Ascending aorta (tissue), 2 donors: ENCODE measurements around the gene TEX10. TPM values are rescaled to one million over a fixed set of nuclear protein-coding genes. Genes with fewer than 3 reads are reported as not detected.

Experiments
- DNase-seq, 2 donors: peaks; one replicate each; pipeline ENCODE4 v3.0.0-alpha.2; 2019; ENCODE audit warnings: low spot score in 2 of 2
- H3K27ac ChIP-seq, 2 donors: fragments of 200-600 bp; sonication (generic); one replicate each; pipeline ENCODE4 v1.5.1; 2016 to 2017; ENCODE audit warnings: mild to moderate bottlenecking in 1 of 2
- H3K27me3 ChIP-seq: fragments of 200-600 bp; sonication (generic); one replicate; pipeline ENCODE4 v1.5.1; 2017
- H3K36me3 ChIP-seq, 2 donors: fragments of 200-600 bp; sonication (generic); one replicate each; pipeline ENCODE4 v1.5.1; 2016
- H3K4me1 ChIP-seq, 2 donors: fragments of 200-600 bp; sonication (generic); one replicate each; pipeline ENCODE4 v1.5.1; 2016 to 2017; ENCODE audit warnings: mild to moderate bottlenecking in 1 of 2
- H3K4me3 ChIP-seq, 2 donors: fragments of 200-600 bp; sonication (generic); one replicate each; pipeline ENCODE4 v1.5.1; 2016 to 2017; ENCODE audit warnings: mild to moderate bottlenecking in 1 of 2
- H3K9me3 ChIP-seq, 2 donors: fragments of 200-600 bp; sonication (generic); one replicate each; pipeline ENCODE4 v1.5.1; 2016
- CTCF ChIP-seq, 3 experiments: fragments of 200-600 bp in 2 of 3; fragments of 450-650 bp in 1 of 3; sonication (generic) in 2 of 3; IDR thresholded peaks; one replicate each; pipeline ENCODE4 v1.5.1; 2016 to 2019; ENCODE audit warnings: antibody characterized with exemption in 3 of 3, mild to moderate bottlenecking in 1 of 3, moderate library complexity in 1 of 3
- intact Hi-C: fragments of 100-400 bp; cut with DNase I; formaldehyde crosslinking; loops from one replicate; pipeline ENCODE4 v1.15.1; 2023
- total RNA-seq: library from RNA; depleted of rRNA; stranded (reverse); fragments of >200 nt; gene quantifications from one replicate; pipeline ENCODE4 v1.1.0, GENCODE V29; 2016

TEX10 gene
- total RNA-seq, 1 donor from 2014 or later = 2.3 TPM

GRCh38 chr9:100307080-100307479 is 45.7 kb downstream of the TEX10 start:
- no peak for DNase-seq
- H3K4me3 ChIP-seq = no peak overlapping the region
- no peaks in the 10 kb centered on the region for H3K27me3 ChIP-seq
- intact Hi-C loops = no loop called here
- no peak for TF ChIP-seq CTCF (IDR thresholded peaks at IDR 0.05)
- no peak overlapping the region for H3K27ac ChIP-seq
- H3K36me3 ChIP-seq = peaks cover 6 to 15% of the 10 kb centered on the region in 2 donors
- peaks cover 0 to 9% of the 10 kb centered on the region in 2 donors for H3K4me1 ChIP-seq
- H3K9me3 ChIP-seq = no peaks in the 10 kb centered on the region

GRCh38 chr9:100306283-100306682 is 46.5 kb downstream of the TEX10 start:
- Histone ChIP-seq H3K4me3 (no peak overlapping the region), H3K27ac (no peak overlapping the region), H3K27me3 (no peaks in the 10 kb centered on the region), H3K4me1 (peaks cover 0 to 9% of the 10 kb centered on the region in 2 donors), H3K9me3 (no peaks in the 10 kb centered on the region), H3K36me3 (peaks cover 7 to 17% of the 10 kb centered on the region in 2 donors)
- no peak for TF ChIP-seq CTCF (IDR thresholded peaks at IDR 0.05)
- intact Hi-C loops = no loop called here
- DNase-seq = no peak

- intact Hi-C loops = no loop called here
- Histone ChIP-seq H3K36me3 (peaks cover 27 to 31% of the 10 kb centered on the region in 2 donors), H3K27ac (no peak overlapping the region), H3K9me3 (no peaks in the 10 kb centered on the region), H3K4me3 (no peak overlapping the region), H3K4me1 (no peaks in the 10 kb centered on the region), H3K27me3 (no peaks in the 10 kb centered on the region)
- no peak for TF ChIP-seq CTCF (IDR thresholded peaks at IDR 0.05)
- no peak for DNase-seq
These were observed 49.0 kb downstream of the TEX10 start for GRCh38 chr9:100303747-100304146.

GRCh38 chr9:100298378-100298777 is 54.4 kb downstream of the TEX10 start:
- Histone ChIP-seq H3K27me3 (no peaks in the 10 kb centered on the region), H3K9me3 (no peaks in the 10 kb centered on the region), H3K4me1 (no peaks in the 10 kb centered on the region), H3K27ac (no peak overlapping the region), H3K36me3 (peaks cover 35 to 62% of the 10 kb centered on the region in 2 donors), H3K4me3 (no peak overlapping the region)
- intact Hi-C loops = no loop called here
- DNase-seq = no peak
- no peak for TF ChIP-seq CTCF (IDR thresholded peaks at IDR 0.05)

- Histone ChIP-seq H3K36me3 (peaks cover 44 to 74% of the 10 kb centered on the region in 2 donors), H3K27ac (no peak overlapping the region), H3K9me3 (no peaks in the 10 kb centered on the region), H3K4me3 (no peak overlapping the region), H3K4me1 (no peaks in the 10 kb centered on the region), H3K27me3 (no peaks in the 10 kb centered on the region)
- intact Hi-C loops = no loop called here
- no peak for TF ChIP-seq CTCF (IDR thresholded peaks at IDR 0.05)
- DNase-seq = no peak
These were observed 56.3 kb downstream of the TEX10 start for GRCh38 chr9:100296407-100296806.

- Histone ChIP-seq H3K4me3 (no peak overlapping the region), H3K36me3 (peaks cover 36 to 73% of the 10 kb centered on the region in 2 donors), H3K9me3 (no peaks in the 10 kb centered on the region), H3K27ac (no peak overlapping the region), H3K27me3 (no peaks in the 10 kb centered on the region), H3K4me1 (no peaks in the 10 kb centered on the region)
- intact Hi-C loops = no loop called here
- TF ChIP-seq CTCF (IDR thresholded peaks at IDR 0.05) = no peak
- no peak for DNase-seq
These were observed 57.5 kb downstream of the TEX10 start for GRCh38 chr9:100295240-100295639.
